Amygdala (tissue), 56 donors: ENCODE results near the gene RABGGTA.
"Not testable (repeated sequence)": the region's sequence is repeated elsewhere in the genome, so short reads cannot be mapped to it uniquely, and the experiment has no call there.

Experiments used
- DNase-seq, 56 donors: peaks; one replicate each; lab custom pipeline; 2025; lab: John Stamatoyannopoulos, UW

RABGGTA gene

DNA sequence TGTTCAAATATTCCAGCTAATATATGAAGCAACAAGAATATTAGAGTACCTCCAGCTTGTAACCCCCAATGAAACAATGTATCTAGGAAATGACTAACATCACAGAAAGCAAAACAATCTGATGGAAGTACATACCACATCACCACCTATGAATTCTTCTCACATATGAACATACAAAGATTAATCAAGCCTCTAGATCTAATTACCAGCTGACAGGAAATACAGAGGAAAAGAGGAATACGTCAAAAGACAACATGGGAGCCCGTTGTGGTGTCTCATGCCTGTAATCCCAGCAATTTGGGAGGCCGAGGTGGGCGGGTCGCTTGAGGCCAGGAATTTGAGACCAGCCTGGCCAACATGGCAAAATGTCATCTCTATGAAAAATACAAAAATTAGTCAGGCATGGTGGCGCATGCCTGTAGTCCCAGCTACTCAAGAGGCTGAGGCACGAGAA is 46.8 kb downstream of the RABGGTA start:
- DNase-seq = no peak

DNA sequence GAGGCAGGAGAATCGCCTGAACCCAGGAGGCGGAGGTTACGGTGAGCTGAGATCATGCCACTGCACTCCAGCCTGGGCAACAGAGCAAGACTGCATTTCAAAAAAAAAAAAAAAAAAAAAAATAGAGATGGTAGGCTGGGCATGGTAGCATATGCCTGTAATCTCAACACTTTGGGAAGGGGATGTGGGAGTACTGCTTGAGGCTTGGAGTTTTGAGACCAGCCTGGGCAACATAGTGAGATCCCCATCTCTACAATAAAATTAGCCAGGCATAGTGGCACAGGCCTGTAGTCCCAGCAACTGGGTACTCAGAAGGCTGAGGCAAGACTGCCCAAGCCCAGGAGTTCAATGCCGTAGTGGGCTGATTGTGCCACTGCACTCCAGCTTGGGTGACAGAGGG is 48.4 kb downstream of the RABGGTA start:
- DNase-seq = not testable (repeated sequence)

DNA sequence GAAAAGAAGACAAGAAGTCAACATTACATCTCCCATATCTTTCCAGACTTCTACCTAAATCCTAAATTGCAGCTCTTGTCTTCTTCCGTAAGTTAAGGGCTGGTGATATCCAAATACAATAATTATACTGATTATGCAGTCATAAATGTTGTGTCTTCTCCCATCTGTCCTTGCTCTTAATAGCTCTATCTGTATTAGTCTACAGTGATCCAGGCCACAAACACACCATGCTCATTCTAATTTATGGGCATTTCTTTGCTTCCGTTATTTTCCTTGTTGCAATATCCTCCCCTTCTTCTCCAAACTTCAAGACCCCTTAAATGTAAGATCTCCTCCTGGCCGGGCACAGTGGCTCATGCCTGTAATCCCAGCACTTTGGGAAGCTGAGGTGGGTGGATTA is 51.9 kb downstream of the RABGGTA start:
- DNase-seq = no peak

DNA sequence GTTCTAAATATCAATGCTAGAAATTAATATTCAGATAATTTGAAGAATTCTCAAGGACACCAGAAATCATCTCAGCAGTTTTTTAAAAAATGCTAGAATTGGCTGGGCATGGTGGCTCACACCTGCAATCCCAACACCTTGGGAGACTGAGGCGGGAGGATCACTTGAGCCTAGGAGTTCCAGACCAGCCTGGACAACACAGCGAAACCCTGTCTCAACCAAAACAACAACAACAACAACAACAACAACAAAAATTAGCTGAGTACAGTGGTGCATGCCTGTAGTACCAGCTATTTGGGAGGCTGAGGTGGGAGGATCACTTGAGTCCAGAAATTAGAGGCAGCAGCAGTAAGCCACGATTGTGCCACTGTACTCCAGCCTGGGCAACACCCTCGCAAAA is 52.3 kb downstream of the RABGGTA start:
- DNase-seq = no peak

DNA sequence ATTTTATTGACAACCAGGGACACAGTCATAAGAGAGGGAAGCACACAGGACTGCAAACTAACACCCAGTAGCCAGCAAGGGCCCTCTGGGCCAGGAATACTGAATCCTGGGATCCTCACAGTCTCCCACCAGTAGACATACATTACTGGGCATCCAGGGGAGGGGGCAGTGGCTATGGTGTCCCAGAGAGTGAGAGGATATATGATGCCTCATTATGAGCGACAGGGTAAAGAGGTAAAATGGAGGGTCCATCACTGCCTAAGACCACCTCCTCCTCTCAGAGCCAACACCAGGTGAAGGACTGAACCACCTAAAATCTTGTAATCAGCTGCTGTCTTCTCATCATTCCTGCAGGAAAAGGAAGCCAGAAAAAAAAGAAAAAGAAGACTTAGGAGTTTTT is 54.5 kb downstream of the RABGGTA start:
- not testable (repeated sequence) for DNase-seq

DNA sequence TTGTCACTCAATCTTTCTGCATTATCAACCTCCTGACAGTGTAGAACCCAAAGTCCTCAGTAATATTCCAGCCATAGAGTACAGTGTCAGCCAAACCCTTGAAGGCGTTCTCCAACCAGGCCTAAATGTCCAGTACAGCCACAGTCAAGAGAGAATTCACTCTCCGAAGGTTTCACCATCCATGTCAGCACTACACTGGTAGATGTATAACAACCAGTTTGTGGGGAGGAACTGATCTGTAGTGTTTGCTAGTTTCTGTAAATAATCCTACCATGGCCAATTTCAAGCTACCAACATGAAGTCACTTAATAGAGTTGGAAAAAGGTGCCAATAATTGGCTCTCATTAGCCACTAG is 55.1 kb downstream of the RABGGTA start:
- DNase-seq = no peak
